Measurements from ENCODE around the gene MRPL14.

Gene MRPL14

DNA sequence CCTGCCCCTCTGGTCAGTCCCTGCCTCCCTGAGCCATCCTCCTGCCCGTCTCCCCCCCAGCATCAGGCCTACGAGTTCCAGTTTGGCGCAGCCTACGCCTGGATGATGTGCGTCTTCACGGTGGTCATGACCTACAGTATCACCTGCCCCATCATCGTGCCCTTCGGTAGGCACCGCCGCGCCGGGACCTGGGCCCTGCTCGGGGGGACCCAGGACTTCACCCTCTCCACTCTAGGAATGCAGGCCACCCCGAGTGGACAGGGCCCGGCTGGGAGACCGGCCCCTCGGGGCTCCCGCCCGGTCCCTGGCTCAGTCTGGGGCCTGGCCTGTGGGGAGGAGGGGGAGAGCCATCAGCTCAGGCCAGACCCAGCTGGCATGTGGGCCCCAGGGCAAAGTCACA is 25.3 kb upstream of the MRPL14 start:
- H4K20me1 ChIP-seq (ENCODE audit: insufficient read depth, low read length) = no peaks in the 10 kb centered on the region

DNA sequence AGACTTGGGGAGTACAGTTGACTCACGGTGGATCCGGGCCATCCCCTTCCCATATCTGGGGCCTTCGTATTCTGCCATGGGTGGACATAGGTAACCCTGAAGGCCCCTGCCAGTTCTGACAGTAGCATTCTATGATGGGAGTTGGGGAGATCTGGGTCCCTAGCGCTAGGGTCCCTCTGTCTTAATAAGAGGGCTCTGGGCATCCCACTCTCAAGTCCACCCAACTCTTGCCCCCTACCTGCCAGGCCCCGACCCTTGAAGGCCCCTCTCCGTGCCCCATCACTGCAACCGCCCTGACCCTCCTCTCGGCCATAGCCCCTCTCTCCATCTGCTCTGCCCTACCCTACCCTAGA is 24.8 kb upstream of the MRPL14 start:
- Histone ChIP-seq H3K9me3 (replicated peaks; ENCODE audit: insufficient read depth, low read length) (no peaks in the 10 kb centered on the region), H4K20me1 (ENCODE audit: insufficient read depth, low read length) (no peaks in the 10 kb centered on the region), H3K4me3 (ENCODE audit: low read length) (no peak overlapping the region), H3F3A (ENCODE audit: insufficient read depth, low read length) (no peaks in the 10 kb centered on the region), H3K36me3 (replicated peaks; ENCODE audit: insufficient read depth, low read length) (no peaks in the 10 kb centered on the region), H3K27ac (ENCODE audit: low read length) (no peak overlapping the region), H2AFZ (ENCODE audit: low read length) (no peak overlapping the region), H3K9me2 (replicated peaks; ENCODE audit: insufficient read depth, low read length) (no peaks in the 10 kb centered on the region), H3K4me1 (ENCODE audit: low read length) (no peaks in the 10 kb centered on the region), H3K9ac (ENCODE audit: low read length) (no peak overlapping the region), H3K4me2 (ENCODE audit: low read depth, low read length) (no peak overlapping the region), H3K79me2 (ENCODE audit: low read length) (no peaks in the 10 kb centered on the region), H3K27me3 (replicated peaks; ENCODE audit: insufficient read depth, low read length) (no peaks in the 10 kb centered on the region)
- TF ChIP-seq EZH2phosphoT487 (IDR thresholded peaks at IDR 0.05; ENCODE audit: low read length) (no peak), EZH2 (optimal IDR thresholded peaks at IDR 0.05; ENCODE audit: low read depth, low read length) (no peak)
- TF ChIP-seq, protein P1, sequence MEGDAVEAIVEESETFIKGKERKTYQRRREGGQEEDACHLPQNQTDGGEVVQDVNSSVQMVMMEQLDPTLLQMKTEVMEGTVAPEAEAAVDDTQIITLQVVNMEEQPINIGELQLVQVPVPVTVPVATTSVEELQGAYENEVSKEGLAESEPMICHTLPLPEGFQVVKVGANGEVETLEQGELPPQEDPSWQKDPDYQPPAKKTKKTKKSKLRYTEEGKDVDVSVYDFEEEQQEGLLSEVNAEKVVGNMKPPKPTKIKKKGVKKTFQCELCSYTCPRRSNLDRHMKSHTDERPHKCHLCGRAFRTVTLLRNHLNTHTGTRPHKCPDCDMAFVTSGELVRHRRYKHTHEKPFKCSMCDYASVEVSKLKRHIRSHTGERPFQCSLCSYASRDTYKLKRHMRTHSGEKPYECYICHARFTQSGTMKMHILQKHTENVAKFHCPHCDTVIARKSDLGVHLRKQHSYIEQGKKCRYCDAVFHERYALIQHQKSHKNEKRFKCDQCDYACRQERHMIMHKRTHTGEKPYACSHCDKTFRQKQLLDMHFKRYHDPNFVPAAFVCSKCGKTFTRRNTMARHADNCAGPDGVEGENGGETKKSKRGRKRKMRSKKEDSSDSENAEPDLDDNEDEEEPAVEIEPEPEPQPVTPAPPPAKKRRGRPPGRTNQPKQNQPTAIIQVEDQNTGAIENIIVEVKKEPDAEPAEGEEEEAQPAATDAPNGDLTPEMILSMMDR (IDR thresholded peaks at IDR 0.05; ENCODE audit: low read length) = no peak
- DNase-seq = no peak

More for the DNA sequence above, 25.3 kb upstream of the MRPL14 start:
- DNase-seq = no peak
- no peak overlapping the region for H3K9ac ChIP-seq (ENCODE audit: low read length)
- H3K4me2 ChIP-seq (ENCODE audit: low read depth, low read length) = no peak overlapping the region
- H3K36me3 ChIP-seq (replicated peaks; ENCODE audit: insufficient read depth, low read length) = no peaks in the 10 kb centered on the region
- no peaks in the 10 kb centered on the region for H3K9me2 ChIP-seq (replicated peaks; ENCODE audit: insufficient read depth, low read length)
- H3K4me3 ChIP-seq (ENCODE audit: low read length) = no peak overlapping the region
- TF ChIP-seq, protein P1 (IDR thresholded peaks at IDR 0.05; ENCODE audit: low read length) = no peak
- no peak for TF ChIP-seq EZH2phosphoT487 (IDR thresholded peaks at IDR 0.05; ENCODE audit: low read length)
- no peak for TF ChIP-seq EZH2 (optimal IDR thresholded peaks at IDR 0.05; ENCODE audit: low read depth, low read length)
- H3F3A ChIP-seq (ENCODE audit: insufficient read depth, low read length) = no peaks in the 10 kb centered on the region
- no peak overlapping the region for H3K27ac ChIP-seq (ENCODE audit: low read length)
- H3K27me3 ChIP-seq (replicated peaks; ENCODE audit: insufficient read depth, low read length) = no peaks in the 10 kb centered on the region
- no peaks in the 10 kb centered on the region for H3K4me1 ChIP-seq (ENCODE audit: low read length)
- no peaks in the 10 kb centered on the region for H3K79me2 ChIP-seq (ENCODE audit: low read length)
- no peaks in the 10 kb centered on the region for H3K9me3 ChIP-seq (replicated peaks; ENCODE audit: insufficient read depth, low read length)
- no peak overlapping the region for H2AFZ ChIP-seq (ENCODE audit: low read length)

DNA sequence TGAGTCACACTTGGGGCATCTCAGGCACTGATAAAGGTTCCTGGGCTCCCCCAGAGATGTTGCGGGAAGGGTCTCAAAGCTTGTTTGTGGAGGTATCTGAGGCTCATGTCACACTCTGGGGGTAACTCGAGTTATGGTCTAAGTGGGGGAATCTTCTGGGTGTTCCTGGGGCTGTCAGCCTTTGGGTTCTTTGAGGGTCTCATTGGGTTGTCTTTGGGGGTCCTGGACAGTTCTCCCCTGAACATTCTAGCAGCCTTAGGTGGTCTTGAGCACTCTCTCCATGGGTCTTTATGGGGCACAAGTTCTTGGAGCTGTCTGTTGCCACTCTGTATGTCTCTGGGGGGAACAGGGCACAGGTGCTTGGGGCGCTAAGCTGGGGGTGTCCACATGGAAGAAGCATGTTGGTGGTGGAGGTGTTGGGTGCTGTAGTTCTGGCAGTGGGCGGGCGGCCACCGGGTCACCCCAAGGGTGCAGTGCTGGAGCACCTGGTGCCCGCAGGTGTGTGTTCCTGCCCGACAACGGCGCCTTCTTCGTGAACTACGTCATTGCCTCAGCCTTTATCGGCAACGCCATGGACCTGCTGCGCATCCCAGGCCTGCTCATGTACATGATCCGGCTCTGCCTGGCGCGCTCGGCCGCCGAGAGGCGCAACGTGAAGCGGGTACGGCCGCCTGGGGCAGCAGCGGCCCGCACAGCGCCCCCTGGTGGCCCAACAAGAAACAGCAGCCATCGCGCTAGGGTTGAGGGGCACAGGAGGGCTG is 24.3 kb upstream of the MRPL14 start:
- no peaks in the 10 kb centered on the region for H3K79me2 ChIP-seq (ENCODE audit: low read length)
- TF ChIP-seq, protein P1 (IDR thresholded peaks at IDR 0.05; ENCODE audit: low read length) = peak; percentile 99
- no peak for TF ChIP-seq EZH2 (optimal IDR thresholded peaks at IDR 0.05; ENCODE audit: low read depth, low read length)
- TF ChIP-seq EZH2phosphoT487 (IDR thresholded peaks at IDR 0.05; ENCODE audit: low read length) = no peak
- peak; percentile 64 for DNase-seq
- H3F3A ChIP-seq (ENCODE audit: insufficient read depth, low read length) = no peaks in the 10 kb centered on the region
- no peak overlapping the region for H3K27ac ChIP-seq (ENCODE audit: low read length)
- no peaks in the 10 kb centered on the region for H3K27me3 ChIP-seq (replicated peaks; ENCODE audit: insufficient read depth, low read length)
- H3K36me3 ChIP-seq (replicated peaks; ENCODE audit: insufficient read depth, low read length) = no peaks in the 10 kb centered on the region
- no peaks in the 10 kb centered on the region for H3K9me3 ChIP-seq (replicated peaks; ENCODE audit: insufficient read depth, low read length)
- no peaks in the 10 kb centered on the region for H4K20me1 ChIP-seq (ENCODE audit: insufficient read depth, low read length)
- H2AFZ ChIP-seq (ENCODE audit: low read length) = no peak overlapping the region
- H3K4me3 ChIP-seq (ENCODE audit: low read length) = no peak overlapping the region
- no peaks in the 10 kb centered on the region for H3K4me1 ChIP-seq (ENCODE audit: low read length)
- peak overlapping the region; percentile 25; the same call in 1 of the 2 replicates for H3K4me2 ChIP-seq (ENCODE audit: low read depth, low read length)
- no peaks in the 10 kb centered on the region for H3K9me2 ChIP-seq (replicated peaks; ENCODE audit: insufficient read depth, low read length)
- H3K9ac ChIP-seq (ENCODE audit: low read length) = no peak overlapping the region

All from MM.1S (cell line).